OCI-LY3 (cell line): ENCODE data around the gene EIF4B.

Experiments used
- CTCF ChIP-seq: fragments of 200-600, 300-600 bp; sonication (generic); IDR thresholded peaks from 2 replicates; pipeline ENCODE4 v1.5.1; 2014; ENCODE audit warnings: antibody characterized with exemption, low read length, low read depth
- EZH2phosphoT487 ChIP-seq: fragments of 200-600 bp; shearing (Covaris generic); IDR thresholded peaks from 2 replicates; pipeline ENCODE4 v1.6.1; 2018; ENCODE audit warnings: antibody characterized with exemption, mixed run types, low read depth

GRCh38 chr12:53025250-53025649 lies 19.0 kb downstream of the EIF4B start:
- no peak for TF ChIP-seq CTCF
- no peak for TF ChIP-seq EZH2phosphoT487
